ENCODE measurements around the gene USP37.
A peak's percentile ranks its signal among the peaks of the same experiment; 100 is the strongest.

The USP37 gene

DNA sequence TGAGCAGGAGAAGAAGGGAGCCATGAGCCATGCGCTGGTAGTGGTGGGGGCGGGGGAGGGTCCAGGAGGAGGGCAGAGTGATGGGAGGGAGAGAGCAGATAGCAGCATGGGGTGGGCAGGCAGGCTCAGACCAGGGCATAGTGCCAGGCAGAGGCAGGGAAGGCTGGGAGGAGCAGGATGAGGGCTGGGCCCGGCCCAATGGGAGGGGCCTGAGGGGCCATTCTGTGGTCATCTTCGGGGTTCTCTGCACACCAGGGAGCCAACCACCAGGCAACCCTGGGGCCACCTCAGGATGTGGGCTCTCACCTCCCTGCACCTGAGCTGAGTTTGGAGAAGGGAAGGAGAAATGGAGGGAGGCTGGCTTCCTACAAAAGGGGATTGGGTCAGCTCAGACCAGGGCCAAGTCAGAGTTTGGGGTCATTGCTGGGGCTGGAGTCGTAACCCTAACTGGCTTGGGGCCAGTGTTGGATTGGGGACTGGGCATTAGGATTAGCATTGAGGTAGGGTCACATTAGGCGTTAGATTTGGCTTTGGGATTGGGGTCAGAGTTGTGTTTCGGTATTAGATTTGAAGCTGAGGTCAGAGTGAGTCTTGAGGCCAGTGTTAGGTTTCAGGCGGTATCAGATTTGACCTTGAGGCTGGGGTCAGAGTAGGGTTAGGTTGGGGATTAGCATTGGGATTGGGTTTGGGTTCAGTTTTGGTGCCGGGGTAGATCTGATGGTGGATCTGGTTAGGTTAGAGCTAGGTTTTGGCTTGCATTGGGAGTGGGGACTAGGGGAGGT is 138.0 kb downstream of the USP37 start:
- no peak for DNase-seq

DNA sequence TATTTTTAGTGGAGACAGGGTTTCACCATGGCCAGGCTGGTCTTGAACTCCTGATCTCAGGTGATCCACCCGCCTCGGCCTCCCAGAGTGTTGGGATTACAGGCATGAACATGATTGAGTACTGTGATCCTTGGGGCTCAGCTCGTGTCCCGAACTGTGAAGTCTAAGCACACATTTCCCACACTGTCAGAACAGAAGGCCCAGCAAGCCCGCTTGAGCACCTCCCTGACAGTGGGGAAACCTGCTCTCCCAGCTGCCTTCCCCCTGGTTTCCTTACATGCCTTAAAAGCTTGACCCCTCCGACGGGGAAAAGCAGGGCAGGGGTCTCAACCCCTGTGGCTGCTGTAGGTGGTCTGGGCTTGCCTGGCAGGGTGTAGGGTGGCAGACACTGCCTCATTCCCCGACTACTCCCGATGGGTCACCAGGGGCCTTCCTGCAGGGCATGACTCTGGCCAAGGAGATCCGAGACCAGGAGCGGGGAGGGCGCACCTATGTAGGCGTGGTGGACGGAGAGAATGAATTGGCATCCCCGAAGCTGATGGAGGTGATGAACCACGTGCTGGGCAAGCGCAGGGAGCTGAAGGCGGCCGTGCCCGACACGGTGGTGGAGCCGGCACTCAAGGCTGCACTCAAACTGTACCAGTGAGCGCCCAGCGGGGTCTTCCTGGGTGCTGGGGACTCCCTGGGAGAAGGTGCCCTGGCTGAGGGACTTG is 139.1 kb downstream of the USP37 start:
- DNase-seq = no peak

DNA sequence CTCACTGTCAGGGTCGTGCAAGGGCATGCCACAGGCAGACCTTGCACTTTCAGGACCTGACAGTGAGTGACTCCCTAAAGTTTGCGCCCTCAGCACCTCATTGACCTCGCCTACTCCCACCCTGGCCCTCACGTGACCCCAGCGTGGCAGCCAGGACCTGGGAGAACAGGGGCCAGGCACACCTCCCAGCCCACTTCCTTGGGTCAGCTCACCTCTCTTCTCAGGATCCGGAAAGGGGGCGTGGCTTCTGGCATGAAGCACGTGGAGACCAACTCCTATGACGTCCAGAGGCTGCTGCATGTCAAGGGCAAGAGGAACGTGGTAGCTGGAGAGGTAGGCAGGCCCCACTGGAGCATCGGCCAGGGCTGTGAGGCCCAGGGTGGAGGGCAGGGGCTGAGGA is 140.4 kb downstream of the USP37 start:
- DNase-seq = no peak

DNA sequence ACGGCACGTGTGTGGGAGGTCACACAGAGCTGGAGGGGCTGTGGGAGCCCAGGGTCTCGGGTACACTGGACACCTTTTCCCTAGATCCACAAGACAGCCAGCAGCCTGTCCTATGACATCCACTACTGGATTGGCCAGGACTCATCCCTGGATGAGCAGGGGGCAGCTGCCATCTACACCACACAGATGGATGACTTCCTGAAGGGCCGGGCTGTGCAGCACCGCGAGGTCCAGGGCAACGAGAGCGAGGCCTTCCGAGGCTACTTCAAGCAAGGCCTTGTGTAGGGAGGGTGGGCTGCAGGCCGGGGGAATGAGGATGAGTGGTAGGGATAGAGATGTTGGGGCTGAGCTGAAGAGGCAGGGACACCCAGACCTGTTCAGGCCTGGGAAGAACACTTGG is 142.6 kb downstream of the USP37 start:
- DNase-seq = no peak

DNA sequence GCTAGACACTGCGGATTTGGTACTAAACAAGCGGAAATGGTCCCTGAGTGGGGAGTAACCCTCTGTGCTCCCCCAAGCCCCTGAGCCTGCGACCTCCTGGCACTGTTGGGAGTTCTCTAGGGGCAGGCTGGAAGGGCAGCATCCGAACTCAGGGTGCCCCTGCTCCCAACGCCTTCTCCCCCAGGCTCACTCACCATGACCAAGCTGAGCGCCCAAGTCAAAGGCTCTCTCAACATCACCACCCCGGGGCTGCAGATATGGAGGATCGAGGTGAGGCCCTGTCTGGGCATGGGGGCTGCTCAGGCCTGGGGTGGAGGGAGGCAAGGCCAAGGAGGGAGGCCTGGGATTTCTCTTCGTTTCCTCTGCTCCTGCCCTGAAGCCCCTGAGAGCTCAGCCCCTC is 144.6 kb downstream of the USP37 start:
- no peak for DNase-seq

DNA sequence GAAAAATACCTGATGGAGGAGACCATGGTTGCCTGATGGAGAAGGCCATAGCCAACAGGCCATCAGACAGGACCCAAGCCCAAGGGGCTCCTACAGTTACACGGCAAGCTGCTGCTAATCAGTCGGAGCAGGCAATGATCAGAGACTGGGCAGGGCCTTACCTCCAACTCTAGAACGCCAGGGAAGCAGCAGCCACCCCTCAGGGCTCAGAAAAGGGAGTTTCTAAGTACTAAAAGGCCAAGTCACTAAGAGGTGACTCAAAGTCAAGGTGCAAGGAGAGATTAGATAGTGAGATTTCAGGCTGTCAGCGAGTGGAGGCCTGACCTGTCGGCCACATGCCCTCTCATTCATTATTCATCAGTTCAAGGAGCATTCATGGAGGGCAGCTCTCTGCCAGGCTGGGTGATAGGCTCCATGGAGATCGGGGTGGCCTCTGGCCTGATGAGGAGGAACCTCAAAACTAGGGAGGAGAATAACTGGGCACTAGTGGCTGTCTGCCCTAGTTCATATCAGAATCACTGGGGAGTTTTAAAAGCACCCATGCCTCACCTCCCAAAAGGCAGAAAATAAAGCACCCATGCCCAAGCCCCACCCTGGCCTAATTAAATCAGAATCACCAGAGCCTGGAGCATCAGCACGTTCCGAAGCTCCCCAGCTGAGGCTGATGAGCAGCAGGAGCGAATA is 145.6 kb downstream of the USP37 start:
- DNase-seq = no peak

DNA sequence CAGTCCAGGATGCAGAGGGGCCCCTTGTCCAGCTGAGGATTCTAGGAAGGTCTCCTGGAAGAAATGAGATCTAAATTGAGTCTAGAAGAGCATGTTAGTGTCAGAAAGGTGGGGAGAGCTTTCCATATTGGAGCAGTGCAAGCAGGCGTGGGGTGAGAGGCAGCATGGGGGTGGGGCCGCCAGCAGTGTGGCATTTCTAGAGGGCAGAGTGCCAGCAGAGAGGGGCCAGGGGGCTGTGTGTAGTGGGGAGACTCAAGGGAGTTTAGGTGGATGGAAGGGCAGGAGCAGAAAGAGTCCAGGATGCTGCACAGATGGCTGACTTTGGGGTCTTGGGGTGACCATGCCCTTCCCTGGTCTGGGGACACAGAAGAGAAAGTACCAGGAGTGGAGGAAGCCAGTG is 147.1 kb downstream of the USP37 start:
- DNase-seq = no peak

DNA sequence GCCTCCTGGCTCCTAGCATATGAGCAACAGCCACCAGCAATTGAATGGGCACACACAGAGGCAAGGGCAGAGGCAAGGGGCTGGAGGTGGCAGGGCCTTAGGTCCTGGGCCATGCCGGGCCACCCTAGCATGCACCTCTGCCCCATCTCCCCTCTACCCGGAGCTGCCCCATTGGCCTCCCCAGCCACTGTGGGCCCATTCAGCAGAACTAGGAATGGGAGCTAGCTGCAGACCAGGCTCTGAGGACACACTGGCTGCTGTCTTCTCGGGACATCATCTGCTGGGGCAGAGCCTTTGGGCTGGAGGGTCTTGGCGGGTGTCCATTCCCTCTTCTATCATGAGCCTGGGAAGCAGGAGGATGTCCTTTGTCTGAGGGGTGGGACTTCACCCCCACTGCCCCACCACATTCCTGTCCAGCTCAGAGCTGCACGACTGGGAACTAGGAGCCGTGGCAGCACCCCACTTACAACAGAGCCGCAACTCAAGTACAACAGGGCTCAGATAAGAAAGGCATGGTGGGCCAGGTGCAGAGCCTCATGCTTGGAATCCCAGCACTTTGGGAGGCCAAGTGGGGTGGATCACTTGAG is 148.4 kb downstream of the USP37 start:
- DNase-seq = no peak

DNA sequence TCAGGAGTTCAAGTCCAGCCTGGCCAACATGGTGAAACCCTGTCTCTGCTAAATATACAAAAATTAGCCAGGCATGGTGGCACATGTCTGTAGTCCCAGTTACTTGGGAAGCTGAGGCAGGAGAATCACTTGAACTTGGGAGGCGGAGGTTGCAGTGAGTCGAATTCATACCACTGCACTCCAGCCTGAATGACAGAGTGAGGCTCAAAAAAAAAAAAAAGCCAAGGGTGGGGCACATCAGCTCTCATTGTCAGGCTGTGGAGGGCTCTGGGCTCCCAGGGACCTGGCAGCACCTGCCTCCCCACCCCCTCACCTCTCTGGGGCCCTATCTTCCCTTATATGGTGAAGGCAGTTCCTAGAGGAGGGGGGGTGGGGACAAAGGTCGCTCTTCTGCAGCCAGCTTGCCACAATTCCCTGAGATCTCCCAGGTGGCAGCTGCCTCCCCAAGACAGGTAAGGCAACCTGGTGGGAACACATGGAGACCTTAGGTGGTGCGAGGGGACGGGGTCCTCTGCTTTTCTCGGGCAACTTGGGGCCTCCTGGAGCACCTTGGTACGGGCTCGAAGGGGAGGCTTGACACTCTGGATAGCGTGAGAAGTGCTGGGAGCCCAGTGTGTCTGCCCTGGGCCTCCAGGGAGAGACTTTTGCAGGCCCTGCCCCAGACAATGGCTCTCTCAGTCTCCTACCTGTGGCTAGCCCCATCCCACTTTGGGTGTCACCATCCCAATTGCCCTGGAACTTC is 149.3 kb downstream of the USP37 start, which contains the start of gene VIL1:
TSS of gene VIL1 (plus strand) at position 407 of the 742 bp plus-strand sequence. CDS start 4,656 bp downstream, outside the sequence.
- DNase-seq = no peak

DNA sequence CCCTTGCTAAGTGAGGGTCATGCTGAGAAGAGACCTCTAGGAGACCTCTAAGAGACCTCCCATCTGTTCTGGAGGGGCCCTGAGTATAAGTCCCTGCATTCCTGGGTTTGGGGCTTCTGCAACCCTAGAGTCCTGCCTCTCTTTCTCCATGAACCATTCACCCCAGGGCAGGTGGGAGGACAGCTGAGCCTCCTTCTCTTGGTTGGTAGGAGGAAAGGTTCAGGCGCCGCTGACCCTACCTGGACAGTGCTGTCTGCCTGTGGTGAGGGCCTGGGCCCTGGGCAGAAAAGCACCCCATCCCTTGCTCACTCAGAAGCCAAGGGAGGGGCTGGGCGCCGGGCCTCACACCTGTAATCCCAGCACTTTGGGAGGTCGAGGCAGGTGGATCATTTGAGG is 149.8 kb downstream of the USP37 start:
- no peak for DNase-seq

DNA sequence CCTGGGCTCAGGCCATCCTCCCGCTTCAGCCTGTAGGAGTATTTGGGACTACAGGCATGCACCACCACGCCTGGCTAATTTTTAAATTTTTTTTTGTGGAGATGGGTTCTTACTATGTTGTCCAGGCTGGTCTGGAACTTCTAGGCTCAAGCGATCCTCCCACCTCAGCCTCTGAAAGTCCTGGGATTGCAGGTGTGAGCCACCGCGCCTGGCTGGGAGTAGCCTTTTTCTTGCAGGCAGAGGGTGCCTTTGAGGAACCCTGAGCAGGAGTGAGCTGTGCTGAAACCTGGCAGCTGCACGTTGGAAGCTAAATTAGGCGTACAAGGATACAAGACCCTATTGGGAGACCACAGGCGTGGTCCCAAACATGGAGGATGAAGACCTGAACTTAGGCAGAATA is 160.4 kb downstream of the USP37 start:
- no peak for DNase-seq

DNA sequence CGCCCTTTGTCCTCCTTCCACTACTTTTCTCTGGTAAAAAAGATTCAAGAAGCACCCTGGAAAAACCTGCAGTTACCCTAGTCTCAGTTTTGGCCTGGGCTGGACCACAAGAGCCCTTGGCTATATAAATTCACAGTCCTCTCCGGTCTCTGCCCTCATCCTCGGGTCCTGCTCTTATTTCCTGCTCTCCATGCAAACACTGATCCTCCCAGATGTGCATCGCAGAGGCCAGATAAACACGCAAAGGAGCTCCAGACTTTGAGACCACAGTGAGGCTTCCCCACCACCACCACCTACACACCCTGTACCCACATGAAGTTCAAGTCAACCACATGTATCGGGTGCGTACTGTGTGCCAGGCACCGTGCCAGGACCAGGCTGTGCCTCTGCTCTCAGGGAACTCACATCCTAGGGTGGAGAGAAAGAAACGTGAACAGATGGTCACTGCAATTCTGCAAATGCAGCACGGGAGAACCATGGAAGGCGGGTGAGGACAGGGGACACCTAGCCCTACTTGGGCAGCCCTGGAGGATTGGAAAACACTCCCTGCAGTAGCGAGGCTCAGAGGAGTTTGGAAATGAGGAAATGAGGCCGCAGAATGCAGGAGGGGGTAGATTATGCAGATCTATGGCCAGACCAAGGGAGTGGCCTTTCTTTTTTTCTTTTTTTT is 161.1 kb downstream of the USP37 start:
- DNase-seq = peak; percentile 54

DNA sequence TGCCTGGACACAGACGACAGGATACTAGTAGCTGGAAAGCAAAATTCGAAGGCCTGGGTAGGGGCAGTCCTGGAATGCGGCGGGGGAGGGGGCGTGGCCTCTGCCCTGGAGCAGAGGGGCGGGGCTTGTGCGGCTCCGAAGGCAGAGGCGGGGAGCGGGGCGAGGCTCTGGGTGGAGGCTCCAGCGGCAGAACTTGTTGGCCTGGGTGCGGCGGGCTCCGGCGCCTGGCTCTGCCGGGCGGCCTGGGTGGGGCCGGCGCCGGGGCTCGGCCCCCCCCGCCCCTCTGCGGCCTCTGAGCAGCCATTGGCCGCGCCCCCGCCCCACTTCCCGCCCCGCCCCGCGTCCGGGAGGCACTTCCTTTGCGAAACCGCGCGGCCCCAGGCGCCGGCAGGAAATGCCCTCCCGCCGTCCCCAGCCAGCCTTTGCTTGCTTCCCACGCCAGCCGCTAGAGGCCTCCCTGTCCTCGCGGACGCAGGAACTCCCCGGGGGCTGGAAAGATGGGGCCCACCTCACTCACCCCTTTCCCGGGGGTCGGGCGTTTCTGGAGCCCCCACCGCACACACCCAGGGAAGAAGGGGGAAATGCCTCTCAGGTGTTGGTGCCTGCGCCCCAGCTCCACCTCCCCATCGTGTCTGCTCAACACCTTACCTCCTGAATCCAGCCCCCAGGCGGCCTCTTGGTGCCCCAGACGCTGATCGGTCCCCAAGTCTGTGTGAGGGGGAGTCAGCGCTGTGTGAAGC is 161.8 kb downstream of the USP37 start:
- peak; percentile 78 for DNase-seq

DNA sequence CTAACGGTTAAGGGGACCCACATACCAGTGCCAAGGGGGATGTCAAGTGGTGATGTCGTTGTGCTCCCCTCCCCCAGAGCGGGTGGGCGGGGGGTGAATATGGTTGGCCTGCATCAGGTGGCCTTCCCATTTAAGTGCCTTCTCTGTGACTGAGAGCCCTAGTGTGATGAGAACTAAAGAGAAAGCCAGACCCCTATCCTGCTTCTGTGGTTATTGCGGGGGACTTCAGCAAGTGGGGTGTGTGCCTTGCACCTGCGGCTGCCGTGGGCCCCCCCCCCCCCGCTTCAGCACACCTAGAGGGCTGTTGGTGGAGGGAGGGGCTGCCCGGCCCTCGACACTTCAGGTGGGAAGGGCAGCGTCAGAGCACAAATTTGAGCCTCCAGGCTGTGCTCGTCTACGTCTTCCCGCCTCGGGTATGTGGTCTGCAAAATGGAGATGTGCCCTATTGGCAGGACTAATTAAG is 162.4 kb downstream of the USP37 start:
- DNase-seq = no peak

DNA sequence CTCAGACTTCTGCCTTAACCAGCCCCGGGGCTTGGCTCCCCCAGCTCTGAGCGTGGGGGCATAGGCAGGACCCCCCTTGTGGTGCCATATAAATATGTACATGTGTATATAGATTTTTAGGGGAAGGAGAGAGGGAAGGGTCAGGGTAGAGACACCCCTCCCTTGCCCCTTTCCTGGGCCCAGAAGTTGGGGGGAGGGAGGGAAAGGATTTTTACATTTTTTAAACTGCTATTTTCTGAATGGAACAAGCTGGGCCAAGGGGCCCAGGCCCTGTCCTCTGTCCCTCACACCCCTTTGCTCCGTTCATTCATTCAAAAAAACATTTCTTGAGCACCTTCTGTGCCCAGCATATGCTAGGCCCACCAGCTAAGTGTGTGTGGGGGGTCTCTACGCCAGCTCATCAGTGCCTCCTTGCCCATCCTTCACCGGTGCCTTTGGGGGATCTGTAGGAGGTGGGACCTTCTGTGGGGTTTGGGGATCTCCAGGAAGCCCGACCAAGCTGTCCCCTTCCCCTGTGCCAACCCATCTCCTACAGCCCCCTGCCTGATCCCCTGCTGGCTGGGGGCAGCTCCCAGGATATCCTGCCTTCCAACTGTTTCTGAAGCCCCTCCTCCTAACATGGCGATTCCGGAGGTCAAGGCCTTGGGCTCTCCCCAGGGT is 162.9 kb downstream of the USP37 start:
- no peak for DNase-seq

DNA sequence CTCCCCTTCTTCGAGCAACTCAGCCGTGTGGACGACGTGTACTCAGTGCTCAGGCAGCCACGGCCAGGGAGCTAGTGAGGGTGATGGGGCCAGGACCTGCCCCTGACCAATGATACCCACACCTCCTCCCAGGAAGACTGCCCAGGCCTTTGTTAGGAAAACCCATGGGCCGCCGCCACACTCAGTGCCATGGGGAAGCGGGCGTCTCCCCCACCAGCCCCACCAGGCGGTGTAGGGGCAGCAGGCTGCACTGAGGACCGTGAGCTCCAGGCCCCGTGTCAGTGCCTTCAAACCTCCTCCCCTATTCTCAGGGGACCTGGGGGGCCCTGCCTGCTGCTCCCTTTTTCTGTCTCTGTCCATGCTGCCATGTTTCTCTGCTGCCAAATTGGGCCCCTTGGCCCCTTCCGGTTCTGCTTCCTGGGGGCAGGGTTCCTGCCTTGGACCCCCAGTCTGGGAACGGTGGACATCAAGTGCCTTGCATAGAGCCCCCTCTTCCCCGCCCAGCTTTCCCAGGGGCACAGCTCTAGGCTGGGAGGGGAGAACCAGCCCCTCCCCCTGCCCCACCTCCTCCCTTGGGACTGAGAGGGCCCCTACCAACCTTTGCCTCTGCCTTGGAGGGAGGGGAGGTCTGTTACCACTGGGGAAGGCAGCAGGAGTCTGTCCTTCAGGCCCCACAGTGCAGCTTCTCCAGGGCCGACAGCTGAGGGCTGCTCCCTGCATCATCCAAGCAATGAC is 163.6 kb downstream of the USP37 start:
- DNase-seq = no peak

DNA sequence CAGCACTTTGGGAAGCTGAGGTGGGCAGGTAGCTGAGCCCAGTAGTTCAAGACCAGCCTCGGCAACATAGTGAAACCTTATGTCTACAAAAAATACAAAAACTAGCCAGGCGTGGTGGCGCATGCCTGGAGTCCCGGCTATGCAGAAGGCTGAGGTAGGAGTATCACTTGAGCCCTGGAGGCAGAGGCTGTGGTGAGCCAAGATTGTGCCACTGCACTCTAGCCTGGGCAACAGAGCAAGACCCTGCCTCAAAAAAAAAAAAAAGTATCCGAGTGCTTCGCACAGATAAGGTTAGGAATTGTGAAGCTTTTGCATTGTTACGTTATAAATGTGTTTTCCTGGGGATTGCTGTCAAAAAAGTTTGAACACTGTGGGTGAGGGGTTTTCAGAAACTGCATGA is 164.3 kb downstream of the USP37 start:
- DNase-seq = no peak

DNA sequence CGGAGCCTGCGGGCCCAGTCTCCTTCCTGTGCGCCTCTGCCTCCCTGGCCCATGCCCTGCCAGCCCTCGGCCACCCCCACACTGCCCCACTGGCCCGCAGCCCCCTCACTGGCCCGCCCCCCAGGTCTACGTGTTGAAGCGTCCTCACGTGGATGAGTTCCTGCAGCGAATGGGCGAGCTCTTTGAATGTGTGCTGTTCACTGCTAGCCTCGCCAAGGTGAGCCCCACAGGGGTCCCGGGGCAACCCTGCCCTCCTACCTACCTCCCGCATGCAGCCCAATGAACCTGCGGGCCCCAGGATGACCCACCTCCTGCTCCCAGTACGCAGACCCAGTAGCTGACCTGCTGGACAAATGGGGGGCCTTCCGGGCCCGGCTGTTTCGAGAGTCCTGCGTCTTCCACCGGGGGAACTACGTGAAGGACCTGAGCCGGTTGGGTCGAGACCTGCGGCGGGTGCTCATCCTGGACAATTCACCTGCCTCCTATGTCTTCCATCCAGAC is 165.2 kb downstream of the USP37 start:
- no peak for DNase-seq

DNA sequence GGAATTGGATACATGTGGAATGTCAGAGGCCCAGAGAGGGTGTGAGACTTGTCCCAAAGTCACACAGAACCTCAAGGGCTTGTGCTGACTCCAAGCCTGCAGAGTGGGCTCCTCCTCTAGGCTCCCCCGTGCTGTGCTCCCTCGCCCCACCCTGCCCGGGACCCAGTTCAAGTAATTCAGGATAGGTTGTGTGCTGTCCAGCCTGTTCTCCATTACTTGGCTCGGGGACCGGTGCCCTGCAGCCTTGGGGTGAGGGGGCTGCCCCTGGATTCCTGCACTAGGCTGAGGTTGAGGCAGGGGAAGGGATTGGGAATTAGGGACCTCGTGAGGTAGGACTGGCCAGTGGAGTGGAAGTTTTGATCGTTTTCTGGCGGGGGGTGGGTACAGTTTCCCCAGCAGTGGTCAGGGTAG is 165.7 kb downstream of the USP37 start:
- DNase-seq = no peak

DNA sequence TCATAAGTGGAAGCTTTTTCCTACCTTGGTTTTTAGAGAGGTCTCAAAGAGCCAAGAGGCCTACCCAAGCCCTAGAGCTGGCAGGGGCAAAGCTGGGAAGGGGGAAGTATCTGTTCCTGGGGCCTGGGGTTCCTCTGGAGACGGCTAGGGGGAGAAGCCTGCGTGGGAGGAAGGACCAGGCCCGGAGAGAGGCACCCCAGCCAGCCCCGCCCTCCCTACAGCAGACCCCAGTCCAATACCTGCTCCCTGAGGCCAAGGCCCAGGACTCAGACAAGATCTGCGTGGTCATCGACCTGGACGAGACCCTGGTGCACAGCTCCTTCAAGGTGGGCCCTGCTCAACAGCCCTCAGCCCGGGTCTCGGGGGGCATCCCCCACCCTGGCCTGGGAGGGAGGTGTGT is 166.3 kb downstream of the USP37 start:
- DNase-seq = no peak

Measured in effector CD8-positive, alpha-beta T cell (primary cell).